ENCODE data around the gene ADAMTS16.

DNA sequence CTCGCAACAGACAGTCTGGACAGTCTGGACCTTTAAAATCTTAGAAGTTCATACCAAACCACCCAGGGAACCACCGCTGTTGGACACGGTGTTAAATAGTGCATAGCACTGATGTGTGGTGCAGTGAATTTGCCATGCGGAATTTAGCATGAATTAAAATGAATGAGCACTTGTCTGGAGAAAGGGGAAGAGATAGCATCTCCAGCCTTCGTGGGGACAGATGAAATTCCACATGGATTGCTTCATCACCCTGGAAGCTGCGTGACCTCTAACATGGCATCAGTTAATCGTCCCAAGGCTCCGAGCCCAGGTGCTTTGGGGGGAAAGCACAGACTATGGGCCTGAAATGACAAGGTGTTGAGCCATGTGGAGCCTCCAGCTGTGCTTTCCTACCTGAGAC is 91.4 kb downstream of the ADAMTS16 start:
- TF ChIP-seq, protein P1, sequence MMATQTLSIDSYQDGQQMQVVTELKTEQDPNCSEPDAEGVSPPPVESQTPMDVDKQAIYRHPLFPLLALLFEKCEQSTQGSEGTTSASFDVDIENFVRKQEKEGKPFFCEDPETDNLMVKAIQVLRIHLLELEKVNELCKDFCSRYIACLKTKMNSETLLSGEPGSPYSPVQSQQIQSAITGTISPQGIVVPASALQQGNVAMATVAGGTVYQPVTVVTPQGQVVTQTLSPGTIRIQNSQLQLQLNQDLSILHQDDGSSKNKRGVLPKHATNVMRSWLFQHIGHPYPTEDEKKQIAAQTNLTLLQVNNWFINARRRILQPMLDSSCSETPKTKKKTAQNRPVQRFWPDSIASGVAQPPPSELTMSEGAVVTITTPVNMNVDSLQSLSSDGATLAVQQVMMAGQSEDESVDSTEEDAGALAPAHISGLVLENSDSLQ (IDR thresholded peaks at IDR 0.05): no peak
- TF ChIP-seq ARNT (IDR thresholded peaks at IDR 0.05): no peak
- no peak for TF ChIP-seq ELF4 (IDR thresholded peaks at IDR 0.05)
- no peak for TF ChIP-seq SP1 (IDR thresholded peaks at IDR 0.05)
- no peak for TF ChIP-seq FOXM1 (IDR thresholded peaks at IDR 0.05; ENCODE audit: borderline replicate concordance)
- no peak for TF ChIP-seq NFRKB (IDR thresholded peaks at IDR 0.05)
